HepG2 (cell line): Measurements from ENCODE around the gene AK9. TPM values are rescaled to one million over a fixed set of nuclear protein-coding genes. Genes with fewer than 3 reads are reported as not detected.
A peak's percentile ranks its signal among the peaks of the same experiment; 100 is the strongest.

ENCODE experiments used
- ARID4A ChIP-seq: sonication (generic); formaldehyde crosslinking; IDR thresholded peaks from 2 replicates; pipeline ENCODE4 v1.5.0; 2020; ENCODE audit warnings: mild to moderate bottlenecking, missing genetic modification reagents, borderline replicate concordance
- ATM ChIP-seq: fragments of 450-650 bp; IDR thresholded peaks from 2 replicates; pipeline ENCODE4 v1.7.1; 2017; ENCODE audit warnings: mild to moderate bottlenecking, borderline replicate concordance
- CAMTA2 ChIP-seq: sonication (generic); formaldehyde crosslinking; IDR thresholded peaks from 2 replicates; pipeline ENCODE4 v1.4.0; 2020; ENCODE audit warnings: mild to moderate bottlenecking, missing genetic modification reagents, borderline replicate concordance
- ELF1 ChIP-seq: sonication (generic); formaldehyde crosslinking; IDR thresholded peaks from 2 replicates; pipeline ENCODE4 v1.4.0; 2020; ENCODE audit warnings: missing genetic modification reagents
- FLYWCH1 ChIP-seq: sonication (generic); formaldehyde crosslinking; IDR thresholded peaks from 2 replicates; pipeline ENCODE4 v1.8.1; 2023; ENCODE audit warnings: mild to moderate bottlenecking, missing genetic modification reagents
- FOXC1 ChIP-seq: sonication (generic); formaldehyde crosslinking; IDR thresholded peaks from 2 replicates; pipeline ENCODE4 v1.8.0; 2022; ENCODE audit warnings: mild to moderate bottlenecking, missing genetic modification reagents, borderline replicate concordance
- HIC2 ChIP-seq: sonication (generic); formaldehyde crosslinking; IDR thresholded peaks from 2 replicates; pipeline ENCODE4 v1.9.0; 2022; ENCODE audit warnings: low read depth, missing genetic modification reagents
- KDM3A ChIP-seq: IDR thresholded peaks from 2 replicates; pipeline ENCODE4 v1.6.1; 2018; ENCODE audit warnings: low read depth, missing compliant biosample characterization
- RBFOX2 ChIP-seq: fragments of 200-400 bp; formaldehyde crosslinking; IDR thresholded peaks from 2 replicates; pipeline ENCODE4 v1.6.1; 2017; ENCODE audit warnings: low read depth, mild to moderate bottlenecking, low read length
- SMAD9 ChIP-seq: sonication (generic); formaldehyde crosslinking; IDR thresholded peaks from 2 replicates; pipeline ENCODE4 v1.5.1; 2020; ENCODE audit warnings: mild to moderate bottlenecking, missing genetic modification reagents
- SP1 ChIP-seq, 2 experiments: fragments of 450-650 bp in 1 of 2; sonication (generic) in 1 of 2; formaldehyde crosslinking in 1 of 2; IDR thresholded peaks; 2 replicates each; pipeline versions ENCODE4 v1.4.0 to v1.6.1; 2016 to 2020; ENCODE audit warnings: missing genetic modification reagents in 1 of 2
- SPEN ChIP-seq: sonication (generic); formaldehyde crosslinking; IDR thresholded peaks from 2 replicates; pipeline ENCODE4 v1.5.1; 2020; ENCODE audit warnings: low read depth, mild to moderate bottlenecking, missing genetic modification reagents
- TBP ChIP-seq: sonication (generic); formaldehyde crosslinking; IDR thresholded peaks from 2 replicates; pipeline ENCODE4 v1.5.0; 2020; ENCODE audit warnings: missing genetic modification reagents
- ZIK1 ChIP-seq: sonication (generic); formaldehyde crosslinking; IDR thresholded peaks from 2 replicates; pipeline ENCODE4 v1.5.0; 2020; ENCODE audit warnings: mild to moderate bottlenecking, low read depth, missing genetic modification reagents, borderline replicate concordance
- ZNF10 ChIP-seq: sonication (generic); formaldehyde crosslinking; IDR thresholded peaks from 2 replicates; pipeline ENCODE4 v1.4.0; 2020; ENCODE audit warnings: mild to moderate bottlenecking, low read depth, missing genetic modification reagents, borderline replicate concordance
- ZNF30 ChIP-seq: sonication (generic); formaldehyde crosslinking; IDR thresholded peaks from 2 replicates; pipeline ENCODE4 v1.5.0; 2020; ENCODE audit warnings: mild to moderate bottlenecking, missing genetic modification reagents
- ZNF331 ChIP-seq: sonication (generic); formaldehyde crosslinking; IDR thresholded peaks from 2 replicates; pipeline ENCODE4 v1.4.0; 2020; ENCODE audit warnings: missing genetic modification reagents
- ZNF615 ChIP-seq: sonication (generic); formaldehyde crosslinking; IDR thresholded peaks from 2 replicates; pipeline ENCODE4 v1.5.0; 2020; ENCODE audit warnings: mild to moderate bottlenecking, missing genetic modification reagents, borderline replicate concordance
- ZSCAN22 ChIP-seq: sonication (generic); formaldehyde crosslinking; IDR thresholded peaks from 2 replicates; pipeline ENCODE4 v1.4.0; 2020; ENCODE audit warnings: mild to moderate bottlenecking, missing genetic modification reagents
- polyA plus RNA-seq, 8 experiments: library from polyadenylated mRNA; depleted of rRNA in 3 of 8; stranded (reverse) in 7 of 8; unstranded in 1 of 8; fragments of >200 nt; fragmentation: Illumina TruSeq in 4 of 8; extraction: Trizol in 4 of 8; gene quantifications; 2 replicates each; pipeline versions ENCODE4 v1.2.1 to v1.2.3, GENCODE V29; 2011 to 2016; ENCODE audit warnings: low read depth in 4 of 8, missing spikeins in 1 of 8, mixed read lengths in 1 of 8; ENCODE audit not compliant: insufficient read depth in 1 of 8
- total RNA-seq, 5 experiments: library from RNA; depleted of rRNA; stranded (reverse); fragments of >200 nt; fragmentation: Illumina TruSeq; extraction: Trizol; gene quantifications; 2 replicates each; pipeline ENCODE4 v1.2.3, GENCODE V29; 2016; ENCODE audit warnings: low read depth in 1 of 5
- TF ChIP-seq, protein P1 (sequence below): sonication (generic); formaldehyde crosslinking; IDR thresholded peaks from 2 replicates; pipeline ENCODE4 v1.8.0; 2022; ENCODE audit warnings: low read depth, missing genetic modification reagents
- TF ChIP-seq, protein P2 (sequence below): IDR thresholded peaks from 2 replicates; pipeline ENCODE4 v1.6.1; 2016; ENCODE audit warnings: low read depth, control low read depth

The AK9 gene
- total and polyA plus RNA-seq, 2 of the 13 experiments (the other 11 are each of a cell fraction or from before 2014, with no cell fraction given): 3.2 to 4.8 TPM

DNA sequence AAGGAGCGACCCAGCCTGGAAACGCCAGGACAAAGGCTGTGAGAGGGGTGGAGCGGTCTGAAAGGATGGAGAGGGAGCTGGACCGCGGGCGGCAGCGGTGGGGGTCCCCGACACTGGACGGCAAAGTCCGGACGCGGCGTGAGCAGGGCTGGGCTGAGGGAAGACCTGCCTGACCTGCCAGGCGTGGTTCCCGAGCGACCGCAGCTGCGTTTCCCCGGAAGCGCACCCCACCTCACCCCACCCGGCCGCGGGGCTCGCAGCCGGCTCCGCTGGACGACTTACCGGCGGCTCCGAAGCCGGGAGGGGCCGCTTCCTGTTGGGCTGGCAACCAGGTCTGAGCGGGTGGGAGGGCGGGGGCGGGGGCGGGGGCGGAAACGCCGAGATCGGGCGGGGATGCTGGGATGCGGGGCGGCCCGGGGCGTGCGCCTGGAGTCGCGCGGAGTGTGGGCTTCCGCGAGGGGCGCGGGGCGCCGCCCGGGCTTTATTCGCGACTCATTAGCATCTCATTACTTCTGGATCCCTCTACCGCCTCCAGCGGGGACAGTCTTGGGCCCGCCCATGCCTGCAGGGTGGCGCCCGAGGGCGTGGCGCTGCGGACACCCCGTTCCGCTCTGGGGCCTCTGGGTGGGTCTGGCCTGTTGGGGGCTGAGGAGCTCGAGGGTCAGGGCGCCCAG is 235.4 kb downstream of the AK9 start, which contains the start of gene MICAL1 (continued):
- TF ChIP-seq RBFOX2: peak; percentile 49
- TF ChIP-seq ZNF331 (CRISPR knock-in tag): 0 out of 2 replicates have a peak, but pooled peaks have one; percentile 12
- TF ChIP-seq, protein P1, sequence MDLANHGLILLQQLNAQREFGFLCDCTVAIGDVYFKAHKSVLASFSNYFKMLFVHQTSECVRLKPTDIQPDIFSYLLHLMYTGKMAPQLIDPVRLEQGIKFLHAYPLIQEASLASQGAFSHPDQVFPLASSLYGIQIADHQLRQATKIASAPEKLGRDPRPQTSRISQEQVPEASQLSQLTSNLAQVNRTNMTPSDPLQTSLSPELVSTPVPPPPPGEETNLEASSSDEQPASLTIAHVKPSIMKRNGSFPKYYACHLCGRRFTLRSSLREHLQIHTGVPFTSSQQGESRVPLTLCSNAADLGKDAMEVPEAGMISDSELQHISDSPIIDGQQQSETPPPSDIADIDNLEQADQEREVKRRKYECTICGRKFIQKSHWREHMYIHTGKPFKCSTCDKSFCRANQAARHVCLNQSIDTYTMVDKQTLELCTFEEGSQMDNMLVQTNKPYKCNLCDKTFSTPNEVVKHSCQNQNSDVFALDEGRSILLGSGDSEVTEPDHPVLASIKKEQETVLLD: no peak
- TF ChIP-seq ZIK1: 0 out of 2 replicates have a peak, but pooled peaks have one; percentile 11
- TF ChIP-seq SPEN: peak; percentile 31; the same call in 1 of the 2 replicates
- TF ChIP-seq, protein P2, sequence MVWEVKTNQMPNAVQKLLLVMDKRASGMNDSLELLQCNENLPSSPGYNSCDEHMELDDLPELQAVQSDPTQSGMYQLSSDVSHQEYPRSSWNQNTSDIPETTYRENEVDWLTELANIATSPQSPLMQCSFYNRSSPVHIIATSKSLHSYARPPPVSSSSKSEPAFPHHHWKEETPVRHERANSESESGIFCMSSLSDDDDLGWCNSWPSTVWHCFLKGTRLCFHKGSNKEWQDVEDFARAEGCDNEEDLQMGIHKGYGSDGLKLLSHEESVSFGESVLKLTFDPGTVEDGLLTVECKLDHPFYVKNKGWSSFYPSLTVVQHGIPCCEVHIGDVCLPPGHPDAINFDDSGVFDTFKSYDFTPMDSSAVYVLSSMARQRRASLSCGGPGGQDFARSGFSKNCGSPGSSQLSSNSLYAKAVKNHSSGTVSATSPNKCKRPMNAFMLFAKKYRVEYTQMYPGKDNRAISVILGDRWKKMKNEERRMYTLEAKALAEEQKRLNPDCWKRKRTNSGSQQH (CRISPR knock-in tag): no peak
- 0 out of 2 replicates have a peak, but pooled peaks have one; percentile 16 for TF ChIP-seq SMAD9 (CRISPR knock-in tag)
- TF ChIP-seq TBP: no peak
- TF ChIP-seq FLYWCH1: no peak
- no peak for TF ChIP-seq ATM
- no peak for TF ChIP-seq CAMTA2 (CRISPR knock-in tag)
- TF ChIP-seq ZNF615 (CRISPR knock-in tag): no peak
- TF ChIP-seq KDM3A: 0 out of 2 replicates have a peak, but pooled peaks have one; percentile 32
- 0 out of 2 replicates have a peak, but pooled peaks have one; percentile 63 for TF ChIP-seq ZNF30
- TF ChIP-seq ZNF10 (CRISPR knock-in tag): no peak
- TF ChIP-seq ARID4A (CRISPR knock-in tag): peak; percentile 78
- no peak for TF ChIP-seq ZSCAN22 (CRISPR knock-in tag)
- 0 out of 2 replicates have a peak, but pooled peaks have one; percentile 49 for TF ChIP-seq ELF1 (CRISPR knock-in tag)
- no peak for TF ChIP-seq HIC2
- no peak for TF ChIP-seq FOXC1 (CRISPR knock-in tag)
- no peak for TF ChIP-seq SP1 (IDR thresholded peaks at IDR 0.05)
- TF ChIP-seq SP1 (CRISPR knock-in tag; IDR thresholded peaks at IDR 0.05): peak; percentile 39; the same call in 1 of the 2 replicates
